Panc1 (cell line): Measurements from ENCODE around the gene LNX1.

Experiments used
- POLR2AphosphoS5 ChIP-seq: IDR thresholded peaks from 2 replicates; pipeline ENCODE4 v1.6.1; 2012; ENCODE audit warnings: mild to moderate bottlenecking, low read depth, low read length, moderate library complexity
- TCF7L2 ChIP-seq: IDR thresholded peaks from 2 replicates; pipeline ENCODE4 v1.6.1; 2011; ENCODE audit warnings: mild to moderate bottlenecking, low read depth, low read length, inconsistent platforms
- TF ChIP-seq, protein P1 (sequence below): fragments of 450-650 bp; IDR thresholded peaks from 2 replicates; pipeline ENCODE4 v1.5.1; 2017; ENCODE audit warnings: mild to moderate bottlenecking

DNA sequence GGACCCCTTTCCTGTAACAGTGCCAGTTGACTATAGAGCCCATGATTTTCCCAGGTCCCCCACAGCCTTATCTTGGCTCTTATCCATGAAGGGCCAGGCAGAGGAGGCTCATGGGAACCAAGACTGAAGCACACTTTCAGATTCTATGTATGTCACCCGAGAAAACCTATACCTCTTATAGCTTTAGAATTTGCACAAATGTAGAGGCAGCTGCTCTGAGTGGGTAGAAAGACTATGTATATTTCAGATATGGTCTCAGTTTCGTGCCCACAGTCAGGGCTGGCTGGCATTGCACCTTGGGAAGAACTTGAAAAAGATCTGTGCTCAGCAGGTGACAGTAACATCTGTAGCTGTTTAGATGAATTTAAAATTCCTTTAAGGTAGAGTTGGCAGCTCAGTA lies 8.3 kb upstream of the LNX1 start:
- TF ChIP-seq, protein P1, sequence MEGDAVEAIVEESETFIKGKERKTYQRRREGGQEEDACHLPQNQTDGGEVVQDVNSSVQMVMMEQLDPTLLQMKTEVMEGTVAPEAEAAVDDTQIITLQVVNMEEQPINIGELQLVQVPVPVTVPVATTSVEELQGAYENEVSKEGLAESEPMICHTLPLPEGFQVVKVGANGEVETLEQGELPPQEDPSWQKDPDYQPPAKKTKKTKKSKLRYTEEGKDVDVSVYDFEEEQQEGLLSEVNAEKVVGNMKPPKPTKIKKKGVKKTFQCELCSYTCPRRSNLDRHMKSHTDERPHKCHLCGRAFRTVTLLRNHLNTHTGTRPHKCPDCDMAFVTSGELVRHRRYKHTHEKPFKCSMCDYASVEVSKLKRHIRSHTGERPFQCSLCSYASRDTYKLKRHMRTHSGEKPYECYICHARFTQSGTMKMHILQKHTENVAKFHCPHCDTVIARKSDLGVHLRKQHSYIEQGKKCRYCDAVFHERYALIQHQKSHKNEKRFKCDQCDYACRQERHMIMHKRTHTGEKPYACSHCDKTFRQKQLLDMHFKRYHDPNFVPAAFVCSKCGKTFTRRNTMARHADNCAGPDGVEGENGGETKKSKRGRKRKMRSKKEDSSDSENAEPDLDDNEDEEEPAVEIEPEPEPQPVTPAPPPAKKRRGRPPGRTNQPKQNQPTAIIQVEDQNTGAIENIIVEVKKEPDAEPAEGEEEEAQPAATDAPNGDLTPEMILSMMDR = no peak
- no peak for TF ChIP-seq POLR2AphosphoS5
- TF ChIP-seq TCF7L2 = no peak
